HG02623 (cell line): ENCODE data around the gene PSMD1.

Experiments used
- ATAC-seq: cut with Tn5 transposase; IDR thresholded peaks from one replicate; pipeline ENCODE4 v1.9.1; 2021; ENCODE audit warnings: moderate library complexity; ENCODE audit not compliant: unreplicated experiment

Gene PSMD1

GRCh38 chr2:231034291-231034882, 22.3 kb upstream of the PSMD1 start:
- no peak for ATAC-seq

- no peak for ATAC-seq
Observed at GRCh38 chr2:231036131-231036530, 20.5 kb upstream of the PSMD1 start.

GRCh38 chr2:231036578-231037106, 20.0 kb upstream of the PSMD1 start:
- no peak for ATAC-seq

- ATAC-seq, result no peak
Observed at GRCh38 chr2:231037202-231037730, 19.4 kb upstream of the PSMD1 start, which contains the start of gene C2orf72. C2orf72 (plus strand) TSS chr2:231037523; CDS start chr2:231037566, 43 bp downstream.

- ATAC-seq, result no peak
Observed at GRCh38 chr2:231037731-231038482, 18.8 kb upstream of the PSMD1 start.

GRCh38 chr2:231038483-231039293, 18.0 kb upstream of the PSMD1 start:
- ATAC-seq, result no peak

GRCh38 chr2:231039294-231039664, 17.4 kb upstream of the PSMD1 start:
- no peak for ATAC-seq

GRCh38 chr2:231039821-231040364, 16.8 kb upstream of the PSMD1 start:
- no peak for ATAC-seq

DNA sequence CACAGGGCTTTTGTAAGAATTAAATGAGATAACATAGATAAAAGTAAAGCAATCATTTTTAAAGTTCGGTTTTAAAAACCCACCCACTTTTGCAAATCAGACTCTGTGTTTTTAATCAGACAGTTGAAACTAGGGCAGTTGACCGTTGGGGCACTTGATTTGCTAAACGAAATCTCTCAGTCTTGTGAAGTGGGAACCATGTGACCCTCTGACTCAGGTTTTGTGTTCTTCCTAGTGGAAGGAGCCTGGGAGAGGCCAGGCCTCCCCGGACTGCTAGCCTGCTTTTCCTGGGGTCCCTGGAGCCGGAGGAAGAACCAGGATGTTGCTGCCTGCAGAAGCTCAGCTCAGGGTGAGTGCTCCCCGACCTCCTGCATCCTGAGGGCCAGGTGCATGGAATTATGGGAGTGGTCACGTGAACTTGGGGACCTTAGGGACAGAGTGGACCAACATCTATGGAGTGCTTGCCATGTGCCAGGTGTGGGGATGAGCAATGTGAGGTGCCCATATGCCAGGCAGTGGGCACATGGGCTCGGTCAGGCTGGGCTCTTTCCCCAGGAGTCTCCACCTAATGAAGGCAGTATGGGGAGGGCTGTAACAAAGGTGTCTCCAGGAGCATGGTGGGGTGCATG, 15.5 kb upstream of the PSMD1 start:
- no peak for ATAC-seq

DNA sequence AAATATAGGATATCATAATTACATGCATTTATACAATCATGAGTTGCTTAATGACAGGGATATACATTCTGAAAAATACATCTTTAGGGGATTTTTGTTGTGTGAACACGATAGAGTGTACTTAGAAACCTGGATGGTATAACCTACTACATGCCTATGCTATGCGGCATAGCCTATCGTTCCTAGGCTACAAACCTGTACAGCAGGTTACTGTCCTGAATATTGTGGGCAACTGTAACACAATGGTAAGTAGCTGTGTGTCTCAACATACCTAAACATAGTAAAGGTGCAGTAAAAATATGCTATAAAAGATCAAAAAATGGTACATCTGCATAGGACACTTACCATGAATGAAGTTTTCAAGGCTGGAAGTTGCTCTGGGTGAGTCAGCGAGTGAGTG, 12.9 kb upstream of the PSMD1 start:
- ATAC-seq, result no peak

- ATAC-seq, result no peak
Observed at GRCh38 chr2:231046916-231047273, 9.8 kb upstream of the PSMD1 start.

- no peak for ATAC-seq
Observed at GRCh38 chr2:231047274-231047922, 9.3 kb upstream of the PSMD1 start.

DNA sequence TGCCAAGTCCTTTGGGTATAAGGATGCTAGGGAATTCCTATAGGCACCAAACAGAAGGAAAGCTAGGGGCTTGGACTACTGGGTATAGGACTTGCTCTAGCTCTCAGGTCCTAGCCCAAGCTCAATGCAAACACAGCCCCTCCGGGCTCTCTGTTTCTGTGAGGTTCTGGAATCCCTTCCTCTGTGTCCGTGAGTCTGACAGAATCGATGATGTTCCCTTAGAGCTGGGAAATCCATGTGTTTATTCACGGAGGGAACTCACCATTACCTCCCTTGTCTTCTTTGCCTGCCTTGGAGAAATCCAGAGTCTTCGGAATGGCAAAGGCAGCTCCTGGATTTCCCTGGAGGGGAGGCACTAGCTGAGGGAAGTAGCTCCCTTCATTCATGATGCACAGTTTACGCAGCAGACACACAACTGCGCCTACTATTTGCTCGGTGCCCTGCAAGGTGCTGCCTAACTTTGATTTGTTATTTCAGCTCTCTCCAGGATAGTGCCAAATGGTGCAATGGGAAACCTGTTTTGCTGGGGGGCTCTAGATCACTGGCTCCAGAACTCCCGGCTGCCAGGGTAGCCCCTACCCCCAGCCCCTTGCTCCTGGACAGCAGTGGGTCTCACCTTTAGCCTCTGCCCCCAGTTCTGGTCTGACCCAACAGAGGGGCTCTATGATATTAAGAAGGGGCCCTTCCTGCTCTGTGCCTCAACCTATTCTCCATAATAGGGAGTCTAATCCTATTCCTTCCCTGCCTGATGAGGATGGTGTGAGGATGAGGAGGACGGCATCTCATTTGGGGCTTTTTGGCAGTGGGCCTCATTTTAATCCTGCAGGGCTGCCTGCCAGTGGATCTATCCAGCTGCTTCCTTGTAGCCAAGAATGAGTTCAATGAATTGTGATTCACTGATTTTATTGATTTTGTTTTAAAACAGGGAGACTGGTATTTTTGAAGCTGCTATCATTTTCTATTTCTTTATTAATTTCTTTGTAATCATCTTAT, 8.4 kb upstream of the PSMD1 start:
- ATAC-seq, result no peak

- no peak for ATAC-seq
Observed at GRCh38 chr2:231049286-231050017, 7.2 kb upstream of the PSMD1 start.

DNA sequence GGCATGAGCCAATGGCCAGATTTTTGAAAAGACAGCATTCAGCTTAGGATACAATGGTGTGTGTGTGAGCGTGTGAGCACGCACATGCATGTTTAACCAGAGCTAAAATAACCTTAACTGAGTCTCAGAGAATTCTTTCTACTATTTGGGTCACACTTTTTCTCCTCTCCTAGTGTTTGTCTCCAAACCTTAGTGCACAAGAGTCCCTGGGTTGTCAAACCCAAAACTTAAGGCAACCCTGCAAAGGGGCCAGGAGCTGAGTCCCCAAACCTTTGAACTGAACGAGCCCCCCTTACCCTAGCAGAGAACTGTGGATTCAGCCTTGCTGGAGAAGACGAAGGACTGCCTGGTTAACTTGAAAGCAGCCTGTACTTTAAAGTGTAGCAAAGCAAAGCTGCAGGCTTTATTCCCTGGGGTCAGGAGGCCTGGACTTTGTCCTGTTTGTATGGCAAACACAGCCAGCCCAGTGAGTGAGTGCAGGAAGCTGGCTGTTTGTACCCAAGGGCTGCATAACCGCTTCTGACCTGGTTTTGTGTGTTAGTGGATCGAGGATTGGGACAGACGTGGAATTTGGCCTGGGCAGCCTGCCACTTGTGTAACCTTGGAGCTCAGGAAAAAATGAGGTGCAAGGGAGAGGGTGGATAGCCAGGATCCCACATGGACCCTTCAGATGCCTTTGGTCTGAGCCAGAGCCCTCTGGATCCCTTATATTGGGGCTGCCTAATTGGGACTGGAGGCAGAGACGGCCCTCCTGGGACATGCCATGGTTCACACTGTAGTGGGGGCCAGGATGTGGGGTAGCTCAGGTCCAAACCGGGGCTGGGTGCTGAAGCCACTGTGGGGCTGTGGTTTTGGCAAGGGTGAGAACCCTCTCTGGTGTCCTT, 6.4 kb upstream of the PSMD1 start:
- no peak for ATAC-seq

- no peak for ATAC-seq
Observed at GRCh38 chr2:231051116-231051515, 5.6 kb upstream of the PSMD1 start.
